GM19035 (cell line): ENCODE results near the gene DCAF7.

Experiments used
- ATAC-seq: cut with Tn5 transposase; IDR thresholded peaks from one replicate; pipeline ENCODE4 v1.9.1; 2021; ENCODE audit not compliant: unreplicated experiment

The DCAF7 gene

DNA sequence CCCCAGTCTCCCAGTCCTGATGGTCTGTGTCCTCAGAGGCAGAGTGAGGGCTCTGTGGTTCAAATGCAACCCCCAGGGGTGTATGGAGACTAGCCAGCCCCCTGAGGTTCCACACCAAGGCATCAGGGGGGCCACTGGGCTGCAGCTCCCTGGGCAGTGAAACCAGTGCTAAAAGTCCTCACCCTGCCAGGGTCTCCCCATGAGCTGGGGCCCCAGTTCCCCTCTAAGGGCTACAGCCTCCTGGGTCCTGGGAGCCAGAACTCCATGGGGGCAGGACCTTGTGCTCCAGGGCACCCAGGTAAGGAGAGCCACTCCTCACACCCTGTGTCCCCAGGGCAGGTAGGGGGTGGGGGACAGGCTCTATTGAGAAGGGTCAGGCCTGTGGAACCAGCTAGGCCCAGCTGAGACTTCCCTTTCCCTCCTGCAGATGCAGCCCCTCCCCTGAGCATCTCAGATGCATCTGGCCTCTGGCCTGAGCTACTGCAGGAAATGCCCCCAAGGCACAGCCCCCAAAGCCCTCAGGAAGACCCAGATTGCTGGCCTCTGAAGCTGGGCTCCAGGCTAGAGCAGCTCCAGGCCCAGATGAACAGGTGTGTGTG is 6.4 kb upstream of the DCAF7 start:
- no peak for ATAC-seq

DNA sequence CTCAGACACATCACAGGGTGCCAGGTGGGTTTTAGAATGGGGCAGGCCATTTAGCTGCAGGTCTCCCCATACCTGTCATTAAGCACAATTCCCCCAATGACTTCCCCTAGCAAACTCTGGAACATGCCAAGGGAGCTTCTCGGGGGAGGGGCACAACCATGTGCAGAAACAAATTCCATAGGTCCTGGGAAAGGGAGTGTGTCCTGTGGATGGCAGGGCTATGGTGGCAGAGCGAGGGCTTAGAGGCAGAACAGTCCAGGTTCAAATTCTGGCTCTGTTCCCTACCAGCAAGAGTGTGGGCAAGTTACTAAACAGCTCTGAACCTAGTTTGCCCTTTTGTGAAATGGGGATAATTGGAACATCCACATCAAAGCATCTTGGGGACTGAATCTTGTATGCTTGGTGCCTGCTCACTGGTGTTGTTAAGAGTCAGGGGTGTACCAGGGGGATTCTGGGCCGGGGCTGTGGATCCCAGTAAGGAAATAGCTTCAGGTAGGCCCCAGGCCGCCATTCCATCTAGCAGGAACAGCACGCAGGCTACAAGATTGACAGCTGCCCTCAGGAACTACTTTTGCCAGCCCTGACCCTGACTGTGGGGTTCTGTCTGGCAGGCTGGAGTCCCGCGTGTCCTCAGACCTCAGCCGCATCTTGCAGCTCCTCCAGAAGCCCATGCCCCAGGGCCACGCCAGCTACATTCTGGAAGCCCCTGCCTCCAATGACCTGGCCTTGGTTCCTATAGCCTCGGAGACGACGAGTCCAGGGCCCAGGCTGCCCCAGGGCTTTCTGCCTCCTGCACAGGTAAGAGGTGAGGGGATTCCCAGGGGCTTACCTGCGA is 5.6 kb upstream of the DCAF7 start:
- no peak for ATAC-seq

- ATAC-seq: no peak
Measured at GRCh38 chr17:63546308-63547082, 3.8 kb upstream of the DCAF7 start.

DNA sequence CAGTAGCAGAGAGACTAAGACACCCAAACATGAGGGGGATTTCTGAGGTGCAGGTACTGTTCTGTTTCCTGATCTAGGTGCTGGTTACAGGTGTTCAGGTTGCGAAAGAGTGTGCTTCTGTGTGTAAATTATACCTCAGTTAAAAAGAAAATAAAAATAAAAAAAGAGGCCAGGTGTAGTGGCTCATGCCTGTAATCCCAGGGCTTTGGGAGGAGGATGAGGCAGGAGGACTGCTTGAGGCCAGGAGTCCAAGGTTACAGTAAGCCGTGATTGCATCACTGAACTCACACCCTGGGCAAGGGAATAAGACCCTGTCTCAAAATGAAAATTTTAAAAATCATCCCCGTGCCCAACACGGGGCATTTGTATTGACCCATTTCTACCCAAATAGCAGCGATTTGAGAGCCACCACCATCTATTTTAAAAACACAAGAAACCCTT is 3.2 kb upstream of the DCAF7 start:
- ATAC-seq: no peak

DNA sequence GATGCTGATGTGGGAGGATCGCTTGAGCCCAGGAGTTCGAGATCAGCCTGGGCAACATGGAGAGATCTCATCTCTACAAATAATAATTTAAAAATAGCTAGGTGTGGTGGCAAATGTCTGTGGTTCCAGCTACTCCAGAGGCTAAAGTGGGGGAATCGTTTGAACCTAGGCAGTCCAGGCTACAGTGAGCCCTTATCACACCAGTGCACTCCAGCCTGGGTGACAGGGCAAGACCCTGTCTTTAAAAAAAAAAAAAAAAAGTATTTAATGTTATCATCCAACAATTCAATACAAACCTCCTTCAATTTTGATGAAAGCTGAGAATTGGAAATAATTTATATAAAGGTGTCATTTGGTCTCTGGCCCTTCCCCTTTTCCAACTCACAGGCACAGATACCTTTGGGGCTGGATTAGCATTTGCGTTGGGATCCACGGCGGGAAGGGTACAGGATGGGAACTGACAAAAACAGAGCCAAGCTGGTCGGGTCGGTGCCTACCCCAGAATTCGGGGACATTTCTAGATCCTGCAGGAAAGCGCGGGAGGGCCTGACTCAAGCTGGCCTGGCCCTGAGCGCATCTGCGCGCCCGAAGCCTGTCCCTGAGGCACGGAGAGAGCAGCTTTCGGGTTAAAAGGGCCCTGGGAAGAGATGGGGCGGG is 860 bp upstream of the DCAF7 start:
- ATAC-seq: peak; percentile 18

- peak; percentile 4 for ATAC-seq
Measured at GRCh38 chr17:63550817-63551639, 751 bp downstream of the DCAF7 start.

GRCh38 chr17:63552211-63552610 is 1.9 kb downstream of the DCAF7 start:
- ATAC-seq: no peak

- no peak for ATAC-seq
Measured at GRCh38 chr17:63555500-63556156, 5.4 kb downstream of the DCAF7 start.

DNA sequence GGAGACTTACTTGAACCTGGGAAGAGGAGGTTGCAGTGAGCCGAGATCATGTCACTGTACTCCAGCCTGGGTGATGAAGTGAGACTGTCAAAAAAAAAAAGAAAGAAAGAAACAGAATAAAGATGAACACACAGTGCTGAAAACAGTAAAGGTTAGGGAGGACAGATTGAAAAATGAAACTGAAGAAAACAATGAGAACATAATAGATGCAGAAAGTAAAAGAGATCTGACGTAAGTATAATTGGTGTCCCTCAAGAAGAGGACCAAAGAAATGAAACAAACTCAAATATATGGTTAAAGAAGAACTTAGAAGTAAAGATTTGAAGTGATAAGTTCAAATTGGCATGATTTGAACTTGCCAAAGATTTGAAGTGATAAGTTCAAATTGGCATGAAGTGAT is 7.1 kb downstream of the DCAF7 start:
- no peak for ATAC-seq

GRCh38 chr17:63558441-63558840 is 8.2 kb downstream of the DCAF7 start:
- no peak for ATAC-seq

GRCh38 chr17:63561819-63562218 is 11.5 kb downstream of the DCAF7 start:
- ATAC-seq: no peak

- ATAC-seq: no peak
Measured at GRCh38 chr17:63563339-63563738, 13.1 kb downstream of the DCAF7 start.

GRCh38 chr17:63564562-63564961 is 14.3 kb downstream of the DCAF7 start:
- ATAC-seq: no peak

GRCh38 chr17:63567229-63567628 is 17.0 kb downstream of the DCAF7 start:
- no peak for ATAC-seq

DNA sequence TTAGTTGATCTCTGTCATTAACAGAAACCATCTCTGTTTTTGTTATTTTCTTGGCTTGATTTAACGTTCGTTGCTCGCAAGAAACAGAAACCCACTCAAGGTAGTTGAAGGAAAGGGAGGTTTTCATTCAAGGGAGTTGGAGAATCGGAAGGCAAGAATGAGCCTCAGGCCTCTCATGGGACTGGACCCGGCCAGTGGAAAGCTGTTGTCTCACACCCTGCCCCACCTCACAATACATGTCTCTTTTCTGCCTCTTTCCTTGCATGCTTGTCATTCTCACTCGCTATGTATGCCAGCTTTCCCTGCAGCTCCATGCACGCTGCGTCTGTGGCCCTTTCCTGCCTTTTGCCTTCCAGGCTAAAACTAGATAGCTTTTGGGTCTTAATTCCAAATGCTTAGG is 18.3 kb downstream of the DCAF7 start:
- no peak for ATAC-seq

DNA sequence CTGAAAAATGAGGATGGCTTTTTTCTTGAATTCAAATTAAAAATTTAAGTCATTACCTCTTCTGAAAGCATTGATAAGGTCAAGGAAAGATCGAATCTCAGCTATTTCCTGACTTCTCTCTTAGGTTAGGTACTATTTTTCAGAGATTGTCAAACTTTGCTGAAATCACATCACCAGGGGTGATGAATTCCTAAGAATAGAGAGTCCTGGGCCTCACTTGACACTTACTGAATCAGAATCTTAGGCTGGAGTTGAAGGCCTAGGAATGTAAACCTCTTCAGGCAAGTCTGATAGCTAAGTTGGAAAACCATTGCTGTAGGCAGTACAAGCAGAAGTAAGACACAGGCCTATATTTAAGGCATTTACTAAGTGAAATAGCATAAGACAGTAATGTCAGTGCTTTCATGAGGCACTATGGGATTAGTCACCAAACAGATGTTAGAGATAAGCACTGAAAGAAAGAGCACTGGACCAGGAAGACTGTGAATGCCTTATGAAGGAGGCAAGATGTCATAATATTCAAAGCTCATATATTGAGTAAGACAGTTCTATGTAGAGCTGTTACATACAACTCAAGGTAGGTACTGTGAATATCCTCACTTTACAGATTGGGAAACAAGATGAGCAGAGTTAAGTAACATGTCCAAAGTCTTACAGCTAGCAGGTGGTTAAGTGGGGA is 21.5 kb downstream of the DCAF7 start:
- ATAC-seq: no peak

GRCh38 chr17:63573634-63574033 is 23.4 kb downstream of the DCAF7 start:
- no peak for ATAC-seq

DNA sequence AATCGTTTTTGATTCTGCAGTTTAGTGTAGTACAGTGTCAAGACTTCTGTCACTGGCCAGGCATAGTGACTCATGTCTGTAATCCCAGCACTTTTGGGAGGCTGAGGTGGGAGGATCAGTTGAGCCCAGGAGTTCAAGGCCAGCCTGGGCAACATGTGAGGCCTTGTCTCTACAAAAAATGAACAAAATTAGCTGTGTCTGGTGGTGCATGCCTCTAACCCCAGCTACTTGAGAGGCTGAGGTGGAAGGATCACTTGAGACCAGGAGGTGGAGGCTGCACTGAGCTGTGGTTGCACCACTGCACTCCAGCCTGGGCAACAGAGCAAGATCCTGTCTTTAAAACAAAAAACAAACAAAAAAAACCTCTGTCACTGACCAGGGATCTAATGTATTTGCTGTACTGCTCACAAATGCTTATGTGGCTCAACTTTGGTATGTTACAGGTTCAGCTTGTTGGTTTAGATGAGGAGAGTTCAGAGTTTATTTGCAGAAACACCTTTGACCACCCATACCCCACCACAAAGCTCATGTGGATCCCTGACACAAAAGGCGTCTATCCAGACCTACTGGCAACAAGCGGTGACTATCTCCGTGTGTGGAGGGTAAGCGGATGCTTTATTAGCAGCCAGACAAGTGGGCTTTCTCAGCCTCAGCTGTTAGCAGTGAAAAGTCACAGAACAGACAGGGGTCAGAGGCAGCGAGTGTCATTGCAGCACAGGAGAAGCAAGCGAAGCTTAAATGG is 27.9 kb downstream of the DCAF7 start:
- no peak for ATAC-seq

DNA sequence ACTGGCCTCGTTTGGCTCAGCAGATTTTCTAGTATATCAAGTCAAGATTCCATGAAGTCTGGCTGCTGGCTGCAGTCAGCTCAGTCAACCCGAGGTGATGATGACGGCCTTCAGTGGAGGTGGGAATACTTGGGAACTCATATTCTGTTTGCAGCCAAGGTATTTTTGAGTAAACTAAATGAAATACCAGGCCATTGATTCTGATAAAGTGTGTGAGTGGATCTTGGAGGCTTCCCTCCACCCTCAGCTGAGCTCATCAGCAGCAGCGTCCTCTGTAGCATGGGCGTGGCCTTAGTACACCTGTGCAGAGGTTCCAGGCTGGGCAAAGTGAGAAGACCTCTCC is 28.5 kb downstream of the DCAF7 start:
- no peak for ATAC-seq
